ENCODE results near the gene ZBTB7C. TPM values are rescaled to one million over a fixed set of nuclear protein-coding genes. Genes with fewer than 3 reads are reported as not detected.

ZBTB7C gene
- total and polyA plus RNA-seq, 9 of the 15 experiments (the other 6 are each of a cell fraction or from before 2014, with no cell fraction given): not detected

DNA sequence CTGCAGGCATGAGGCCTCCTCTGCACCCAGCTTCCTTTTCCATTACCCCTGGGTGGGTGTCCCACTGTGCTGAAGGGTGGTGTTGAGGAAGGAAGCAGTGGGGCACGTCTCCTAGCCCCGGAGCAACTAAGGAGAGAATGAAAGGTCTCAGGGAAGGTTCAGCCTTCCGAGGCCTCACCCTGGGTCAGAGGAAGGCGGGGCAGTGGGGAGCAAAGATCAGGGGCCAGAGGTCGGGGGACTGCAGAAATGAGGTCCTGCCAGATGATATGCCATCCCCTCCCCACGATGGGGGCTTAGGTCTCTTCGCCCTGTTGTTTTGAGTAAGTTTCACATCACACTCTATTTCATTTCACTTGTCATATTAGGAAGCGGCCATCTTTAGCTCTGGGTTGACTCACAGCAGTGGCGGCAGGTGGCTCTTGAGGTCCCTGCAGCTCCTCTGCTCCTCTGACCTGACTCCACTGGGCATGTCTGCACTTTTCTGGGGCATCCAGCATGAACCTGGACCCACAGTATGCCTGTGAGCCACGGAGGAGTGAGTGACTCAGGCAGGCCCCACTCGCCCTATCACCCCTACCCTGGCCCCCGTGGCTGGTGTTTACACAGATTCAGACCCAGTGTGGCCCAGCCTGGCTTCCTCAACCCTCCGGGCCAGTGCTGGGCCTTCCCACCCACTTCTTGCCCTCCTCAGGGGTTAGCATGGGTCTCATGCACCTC, 325.0 kb downstream of the ZBTB7C start:
- no peaks in the 10 kb centered on the region for H3K9me3 ChIP-seq (replicated peaks; ENCODE audit: control insufficient read depth, insufficient read depth, low read depth, low read length)
- CTCF ChIA-PET (ENCODE audit: low intra/inter-chr PET ratio): no interaction called here
- H3K79me2 ChIP-seq (ENCODE audit: control insufficient read depth, insufficient read depth, low read length): no peaks in the 10 kb centered on the region
- in situ Hi-C loops (cut with MboI) (no loop called here), intact Hi-C loops (cut with micrococcal nuclease) (no loop called here)
- H2AFZ ChIP-seq (ENCODE audit: low read depth, low read length): no peak overlapping the region
- FAIRE-seq: no peak
- no peaks in the 10 kb centered on the region; a peak in 1 of 5 replicates for H3K4me1 ChIP-seq (replicated peaks in 1 of 2; ENCODE audit: control insufficient read depth in 2 of 2, insufficient read depth in 2 of 2, low read length in 2 of 2)
- H3K9ac ChIP-seq (ENCODE audit: insufficient read depth in 1 of 2, low read depth in 2 of 2, low read length in 2 of 2): no peak overlapping the region
- no peak overlapping the region for H3K4me3 ChIP-seq
- no peaks in the 10 kb centered on the region; a peak in 1 of 5 replicates for H3K27me3 ChIP-seq (ENCODE audit: control insufficient read depth in 2 of 2, insufficient read depth in 2 of 2, low read length in 2 of 2)
- no peaks in the 10 kb centered on the region; the same call in 1 of the 2 replicates for H4K20me1 ChIP-seq (replicated peaks; ENCODE audit: control insufficient read depth, insufficient read depth, low read length)
- BruUV-seq (replicated peaks): no TSS peak
- DNase-seq (ENCODE audit: extremely low read depth in 1 of 4, low spot score in 3 of 4): no peak
- no peak overlapping the region for H3K4me2 ChIP-seq (ENCODE audit: insufficient read depth, low read length)
- H3K9me1 ChIP-seq (ENCODE audit: control insufficient read depth, insufficient read depth, low read length): no peaks in the 10 kb centered on the region
- no peaks in the 10 kb centered on the region for H3K36me3 ChIP-seq (ENCODE audit: control insufficient read depth, insufficient read depth, low read length)
- ATAC-seq: no peak
- H3K27ac ChIP-seq (ENCODE audit: extremely low read depth, low read depth, low read length): no peak overlapping the region
- POLR2A ChIA-PET: no interaction called here
- WGBS (ENCODE audit: insufficient coverage, low coverage, missing lambda C conversion rate): 15% methylated on average over 9 of the region's 13 CpGs
- no peak for TF ChIP-seq FOXM1 (IDR thresholded peaks at IDR 0.05; ENCODE audit: low read depth)
- no peak for TF ChIP-seq FOXM1 (CRISPR knock-in tag; IDR thresholded peaks at IDR 0.05; ENCODE audit: low read depth)
- TF ChIP-seq, protein P1, sequence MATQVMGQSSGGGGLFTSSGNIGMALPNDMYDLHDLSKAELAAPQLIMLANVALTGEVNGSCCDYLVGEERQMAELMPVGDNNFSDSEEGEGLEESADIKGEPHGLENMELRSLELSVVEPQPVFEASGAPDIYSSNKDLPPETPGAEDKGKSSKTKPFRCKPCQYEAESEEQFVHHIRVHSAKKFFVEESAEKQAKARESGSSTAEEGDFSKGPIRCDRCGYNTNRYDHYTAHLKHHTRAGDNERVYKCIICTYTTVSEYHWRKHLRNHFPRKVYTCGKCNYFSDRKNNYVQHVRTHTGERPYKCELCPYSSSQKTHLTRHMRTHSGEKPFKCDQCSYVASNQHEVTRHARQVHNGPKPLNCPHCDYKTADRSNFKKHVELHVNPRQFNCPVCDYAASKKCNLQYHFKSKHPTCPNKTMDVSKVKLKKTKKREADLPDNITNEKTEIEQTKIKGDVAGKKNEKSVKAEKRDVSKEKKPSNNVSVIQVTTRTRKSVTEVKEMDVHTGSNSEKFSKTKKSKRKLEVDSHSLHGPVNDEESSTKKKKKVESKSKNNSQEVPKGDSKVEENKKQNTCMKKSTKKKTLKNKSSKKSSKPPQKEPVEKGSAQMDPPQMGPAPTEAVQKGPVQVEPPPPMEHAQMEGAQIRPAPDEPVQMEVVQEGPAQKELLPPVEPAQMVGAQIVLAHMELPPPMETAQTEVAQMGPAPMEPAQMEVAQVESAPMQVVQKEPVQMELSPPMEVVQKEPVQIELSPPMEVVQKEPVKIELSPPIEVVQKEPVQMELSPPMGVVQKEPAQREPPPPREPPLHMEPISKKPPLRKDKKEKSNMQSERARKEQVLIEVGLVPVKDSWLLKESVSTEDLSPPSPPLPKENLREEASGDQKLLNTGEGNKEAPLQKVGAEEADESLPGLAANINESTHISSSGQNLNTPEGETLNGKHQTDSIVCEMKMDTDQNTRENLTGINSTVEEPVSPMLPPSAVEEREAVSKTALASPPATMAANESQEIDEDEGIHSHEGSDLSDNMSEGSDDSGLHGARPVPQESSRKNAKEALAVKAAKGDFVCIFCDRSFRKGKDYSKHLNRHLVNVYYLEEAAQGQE (IDR thresholded peaks at IDR 0.05; ENCODE audit: borderline replicate concordance): no peak
- TF ChIP-seq, protein P1 (CRISPR knock-in tag; IDR thresholded peaks at IDR 0.05; ENCODE audit: low read depth): no peak
- TF ChIP-seq ZNF324 (CRISPR knock-in tag; IDR thresholded peaks at IDR 0.05): no peak
- no peak for TF ChIP-seq ZSCAN29 (IDR thresholded peaks at IDR 0.05)
- TF ChIP-seq, protein P2, sequence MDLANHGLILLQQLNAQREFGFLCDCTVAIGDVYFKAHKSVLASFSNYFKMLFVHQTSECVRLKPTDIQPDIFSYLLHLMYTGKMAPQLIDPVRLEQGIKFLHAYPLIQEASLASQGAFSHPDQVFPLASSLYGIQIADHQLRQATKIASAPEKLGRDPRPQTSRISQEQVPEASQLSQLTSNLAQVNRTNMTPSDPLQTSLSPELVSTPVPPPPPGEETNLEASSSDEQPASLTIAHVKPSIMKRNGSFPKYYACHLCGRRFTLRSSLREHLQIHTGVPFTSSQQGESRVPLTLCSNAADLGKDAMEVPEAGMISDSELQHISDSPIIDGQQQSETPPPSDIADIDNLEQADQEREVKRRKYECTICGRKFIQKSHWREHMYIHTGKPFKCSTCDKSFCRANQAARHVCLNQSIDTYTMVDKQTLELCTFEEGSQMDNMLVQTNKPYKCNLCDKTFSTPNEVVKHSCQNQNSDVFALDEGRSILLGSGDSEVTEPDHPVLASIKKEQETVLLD (IDR thresholded peaks at IDR 0.05): no peak
- TF ChIP-seq, protein P3, sequence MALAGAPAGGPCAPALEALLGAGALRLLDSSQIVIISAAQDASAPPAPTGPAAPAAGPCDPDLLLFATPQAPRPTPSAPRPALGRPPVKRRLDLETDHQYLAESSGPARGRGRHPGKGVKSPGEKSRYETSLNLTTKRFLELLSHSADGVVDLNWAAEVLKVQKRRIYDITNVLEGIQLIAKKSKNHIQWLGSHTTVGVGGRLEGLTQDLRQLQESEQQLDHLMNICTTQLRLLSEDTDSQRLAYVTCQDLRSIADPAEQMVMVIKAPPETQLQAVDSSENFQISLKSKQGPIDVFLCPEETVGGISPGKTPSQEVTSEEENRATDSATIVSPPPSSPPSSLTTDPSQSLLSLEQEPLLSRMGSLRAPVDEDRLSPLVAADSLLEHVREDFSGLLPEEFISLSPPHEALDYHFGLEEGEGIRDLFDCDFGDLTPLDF (CRISPR knock-in tag; IDR thresholded peaks at IDR 0.05): no peak
- no peak for TF ChIP-seq SP2 (IDR thresholded peaks at IDR 0.05; ENCODE audit: extremely low read depth, low read depth, low read length, poor library complexity, severe bottlenecking)
- no peak for TF ChIP-seq ZBTB1 (CRISPR knock-in tag; IDR thresholded peaks at IDR 0.05; ENCODE audit: borderline replicate concordance, low read depth)
- no peak for TF ChIP-seq NFYB (IDR thresholded peaks at IDR 0.05; ENCODE audit: extremely low read depth, insufficient read length)
- TF ChIP-seq RAD51 (IDR thresholded peaks at IDR 0.05; ENCODE audit: borderline replicate concordance, low read depth): no peak

Measured in K562 (cell line).